Frontal cortex (tissue), 4 donors: ENCODE results near the gene ADRM1. TPM values are rescaled to one million over a fixed set of nuclear protein-coding genes. Genes with fewer than 3 reads are reported as not detected.

Experiments used
- DNase-seq, 2 donors: peaks; one replicate each; pipeline ENCODE4 v3.0.0; 2012; ENCODE audit warnings: low spot score in 2 of 2
- FAIRE-seq: peaks from 2 replicates; lab custom pipeline; 2012; peaks lifted over from hg19 to GRCh38; lab: Jason Lieb, UNC
- total RNA-seq: library from RNA; depleted of rRNA; stranded (reverse); fragments of >200 nt; gene quantifications from one replicate; pipeline ENCODE4 v1.2.3, GENCODE V29; 2014
- donor health status: control.
- donor health status: control.
- donor health status: control.

Gene ADRM1
- total RNA-seq, 1 donor from 2014 or later: 41.2 TPM

- DNase-seq: no peak
- no peak for FAIRE-seq
Observed at GRCh38 chr20:62350098-62350628, 47.4 kb downstream of the ADRM1 start.

GRCh38 chr20:62350629-62351422 is 48.0 kb downstream of the ADRM1 start:
- FAIRE-seq (no peak), DNase-seq (no peak)

- no peak for FAIRE-seq
- DNase-seq: no peak
Observed at GRCh38 chr20:62351469-62352401, 48.9 kb downstream of the ADRM1 start.

- DNase-seq (peak; percentile 89), FAIRE-seq (no peak)
Observed at GRCh38 chr20:62352402-62353288, 49.8 kb downstream of the ADRM1 start.

- DNase-seq: no peak
- no peak for FAIRE-seq
Observed at GRCh38 chr20:62353289-62354030, 50.7 kb downstream of the ADRM1 start.

GRCh38 chr20:62354031-62354808 is 51.4 kb downstream of the ADRM1 start:
- no peak for DNase-seq
- no peak for FAIRE-seq

GRCh38 chr20:62354811-62355341 is 52.1 kb downstream of the ADRM1 start:
- no peak for DNase-seq
- FAIRE-seq: no peak

GRCh38 chr20:62355516-62355877 is 52.7 kb downstream of the ADRM1 start:
- peak in 1 of 2 donors; percentile 65 for DNase-seq
- FAIRE-seq: no peak

GRCh38 chr20:62355878-62356588 is 53.2 kb downstream of the ADRM1 start:
- peak in 1 of 2 donors; percentile 64 for DNase-seq
- no peak for FAIRE-seq

- DNase-seq: no peak
Observed at GRCh38 chr20:62356589-62357186, 53.9 kb downstream of the ADRM1 start.

GRCh38 chr20:62357187-62357667 is 54.4 kb downstream of the ADRM1 start:
- DNase-seq: peak in 1 of 2 donors; percentile 69
- FAIRE-seq: no peak

More at GRCh38 chr20:62356589-62357186, 53.9 kb downstream of the ADRM1 start:
- no peak for FAIRE-seq

GRCh38 chr20:62357681-62358080 is 54.9 kb downstream of the ADRM1 start:
- FAIRE-seq: no peak
- DNase-seq: no peak

Other genes with a start within 250 kb of the ADRM1 start
- 6.5 TPM for gene TAF4, start 237.1 kb upstream of the ADRM1 start, total RNA-seq
- gene LSM14B, start 180.5 kb upstream of the ADRM1 start, total RNA-seq: 97.8 TPM
- gene PSMA7, start 159.6 kb upstream of the ADRM1 start, total RNA-seq: 124 TPM
- 86.0 TPM for gene SS18L1, start 159.2 kb upstream of the ADRM1 start, total RNA-seq
- gene MTG2, start 120.0 kb upstream of the ADRM1 start, total RNA-seq: 17.5 TPM
- 0.82 TPM for gene HRH3, start 82.7 kb upstream of the ADRM1 start, total RNA-seq
- 42.4 TPM for gene OSBPL2, start 64.5 kb upstream of the ADRM1 start, total RNA-seq
- 11.4 TPM for gene LAMA5, start 64.3 kb downstream of the ADRM1 start, total RNA-seq
- gene RPS21, start 84.1 kb downstream of the ADRM1 start, total RNA-seq: 821 TPM
- gene CABLES2, start 104.3 kb downstream of the ADRM1 start, total RNA-seq: 2.9 TPM
- gene RBBP8NL, start 124.5 kb downstream of the ADRM1 start, total RNA-seq: not detected
- not detected for gene GATA5, start 173.0 kb downstream of the ADRM1 start, total RNA-seq